ENCODE measurements around the gene CNTNAP2. TPM values are rescaled to one million over a fixed set of nuclear protein-coding genes. Genes with fewer than 3 reads are reported as not detected.

Gene CNTNAP2
- polyA plus RNA-seq, 5 donors, result 30.4 to 44.2 (median 39.8) TPM

- DNase-seq, result no peak
Observed at GRCh38 chr7:146575903-146576302, 459.3 kb downstream of the CNTNAP2 start.

- DNase-seq, result no peak
Observed at GRCh38 chr7:146591976-146592375, 475.4 kb downstream of the CNTNAP2 start.

GRCh38 chr7:146606628-146607027, 490.0 kb downstream of the CNTNAP2 start:
- no peak for DNase-seq

- DNase-seq, result no peak
Observed at GRCh38 chr7:146619641-146620040, 503.0 kb downstream of the CNTNAP2 start.

DNA sequence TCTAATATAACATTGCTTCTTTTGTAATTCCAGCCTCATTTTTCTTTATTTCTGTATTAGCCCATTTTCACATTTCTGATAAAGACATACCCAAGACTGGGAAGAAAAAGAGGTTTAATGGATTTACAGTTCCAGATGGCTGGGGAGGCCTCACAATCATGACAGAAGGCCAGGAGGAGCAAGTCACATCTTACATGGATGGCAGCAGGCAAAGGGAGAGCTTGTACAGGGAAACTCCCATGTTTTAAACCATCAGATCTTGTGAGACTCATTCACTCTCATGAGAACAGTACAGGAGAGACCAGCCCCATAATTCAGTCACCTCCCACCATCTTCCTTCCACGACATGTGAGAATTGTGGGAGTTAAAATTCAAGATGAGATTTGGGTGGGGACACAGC, 510.3 kb downstream of the CNTNAP2 start:
- no peak for DNase-seq

GRCh38 chr7:146635205-146636032, 518.8 kb downstream of the CNTNAP2 start:
- no peak for DNase-seq

GRCh38 chr7:146636033-146636356, 519.4 kb downstream of the CNTNAP2 start:
- DNase-seq, result no peak

DNA sequence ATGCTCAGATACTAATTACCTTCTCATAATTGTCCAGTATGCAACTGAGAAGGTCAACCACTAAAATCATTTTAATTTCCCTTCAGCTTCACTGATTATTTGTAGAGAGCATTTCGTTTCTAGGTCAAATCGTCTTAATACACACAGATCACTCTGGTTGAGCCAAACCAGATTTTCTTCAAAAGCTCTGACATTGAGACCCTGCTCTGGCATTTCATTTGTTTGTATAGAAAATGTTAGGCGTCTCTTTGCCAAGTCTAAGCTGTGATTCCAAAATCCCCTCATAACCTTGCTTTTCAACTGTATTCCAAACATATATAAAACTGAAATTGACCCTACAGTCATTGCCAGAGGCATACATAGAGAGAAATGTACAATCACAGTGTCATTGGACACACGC, 520.0 kb downstream of the CNTNAP2 start:
- peak in 1 of 2 donors; percentile 36 for DNase-seq

- no peak for DNase-seq
Observed at GRCh38 chr7:146639291-146639690, 522.7 kb downstream of the CNTNAP2 start.

GRCh38 chr7:146641491-146641890, 524.9 kb downstream of the CNTNAP2 start:
- DNase-seq, result no peak

GRCh38 chr7:146645383-146645976, 528.9 kb downstream of the CNTNAP2 start:
- no peak for DNase-seq

GRCh38 chr7:146647445-146647844, 530.8 kb downstream of the CNTNAP2 start:
- DNase-seq, result peak; percentile 33 to 49

- DNase-seq, result no peak
Observed at GRCh38 chr7:146652176-146652575, 535.6 kb downstream of the CNTNAP2 start.

- no peak for DNase-seq
Observed at GRCh38 chr7:146654048-146654447, 537.4 kb downstream of the CNTNAP2 start.

- no peak for DNase-seq
Observed at GRCh38 chr7:146655928-146656797, 539.6 kb downstream of the CNTNAP2 start.

DNA sequence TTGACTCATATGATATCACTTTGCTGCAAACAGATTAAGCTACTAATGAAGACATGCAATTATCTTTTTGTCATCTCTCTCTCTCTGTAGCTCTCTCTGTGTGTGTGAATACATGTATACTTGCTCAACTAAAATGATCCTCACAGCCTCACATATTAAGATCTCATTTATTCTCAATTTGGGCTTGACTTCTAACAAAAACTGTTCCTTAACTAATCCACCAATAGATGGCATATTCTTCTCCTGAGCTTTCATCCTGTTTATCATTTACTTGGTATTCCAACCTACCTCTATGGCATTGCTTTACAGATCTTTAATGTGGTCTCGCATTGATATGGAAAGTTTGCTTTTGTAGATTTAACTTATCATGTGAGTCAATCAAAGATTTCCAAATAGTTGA, 540.4 kb downstream of the CNTNAP2 start:
- DNase-seq, result no peak

DNA sequence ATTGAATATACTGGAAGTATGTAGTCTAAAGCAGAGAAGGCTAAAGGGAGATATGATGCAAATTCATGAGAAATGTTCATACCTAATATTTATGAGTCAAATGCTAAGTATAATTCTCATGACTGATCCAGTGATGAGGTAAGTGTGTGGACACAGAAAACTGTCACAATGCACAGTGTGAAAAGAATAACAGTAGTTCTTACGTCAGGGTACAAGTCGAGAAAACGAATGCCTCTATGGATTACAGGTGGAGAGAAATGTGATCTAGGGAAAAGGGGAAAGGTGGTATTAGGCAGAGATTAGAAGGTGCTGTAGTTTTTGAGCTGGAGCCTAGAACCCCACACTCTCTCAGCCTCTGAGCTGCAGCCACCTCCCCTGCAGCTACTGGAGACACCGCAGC, 542.0 kb downstream of the CNTNAP2 start:
- no peak for DNase-seq

DNA sequence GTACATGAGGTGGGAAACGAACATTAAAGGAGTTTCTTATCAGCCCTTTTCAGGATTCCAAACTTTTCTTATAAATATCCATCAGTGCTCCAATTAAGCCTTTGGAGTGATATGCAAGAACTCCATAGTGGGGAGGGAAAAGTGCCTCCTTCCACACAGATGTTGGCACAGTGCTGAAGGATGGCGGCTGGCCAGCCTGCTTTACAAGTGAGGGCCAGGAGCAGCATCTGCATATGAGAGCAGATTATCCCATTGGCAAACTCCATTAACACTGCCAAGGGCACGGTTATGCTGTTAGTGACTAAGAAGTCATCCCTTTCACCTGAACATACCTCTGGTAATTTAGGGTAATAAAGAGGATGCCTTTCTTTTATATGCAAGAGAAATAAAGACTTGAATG, 543.1 kb downstream of the CNTNAP2 start:
- no peak for DNase-seq

DNA sequence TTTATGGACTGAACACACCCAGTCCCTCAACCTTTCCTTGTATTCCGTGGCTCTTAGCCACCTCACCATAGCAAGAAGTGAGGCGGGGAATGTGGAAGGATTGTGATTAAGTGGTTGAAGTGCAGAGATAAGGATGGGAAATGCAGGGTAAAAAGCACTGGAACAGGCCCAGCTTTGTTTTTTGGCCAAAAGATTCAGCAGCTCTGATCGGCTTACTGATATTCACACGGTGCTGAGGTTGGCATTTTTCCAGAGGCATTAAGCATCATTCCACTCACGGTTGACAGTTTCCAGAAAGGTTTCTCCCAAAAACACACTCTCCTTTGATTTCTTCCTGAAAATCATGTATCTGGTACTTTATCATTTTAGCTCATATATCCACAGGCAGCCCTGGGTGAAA, 544.2 kb downstream of the CNTNAP2 start:
- peak in 1 of 2 donors; percentile 14 for DNase-seq

DNA sequence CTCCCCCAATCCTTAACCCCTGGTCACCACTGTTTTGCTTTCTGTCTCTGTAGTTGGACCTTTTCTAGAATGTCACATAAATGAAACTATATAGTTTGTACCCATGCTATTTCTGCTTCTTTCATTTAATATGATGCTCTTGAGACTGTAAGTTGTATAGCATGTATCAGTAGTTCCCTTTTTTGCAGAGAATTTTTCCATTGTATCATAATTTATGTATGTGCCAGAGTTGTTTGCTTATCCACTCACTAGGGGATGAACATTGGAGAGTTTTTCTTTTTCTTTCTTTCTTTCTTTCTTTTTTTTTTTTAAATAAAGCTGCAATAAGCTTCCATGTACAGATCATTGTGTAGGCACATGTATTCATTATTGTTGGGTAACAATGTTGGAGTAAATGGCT, 544.8 kb downstream of the CNTNAP2 start:
- no peak for DNase-seq

DNA sequence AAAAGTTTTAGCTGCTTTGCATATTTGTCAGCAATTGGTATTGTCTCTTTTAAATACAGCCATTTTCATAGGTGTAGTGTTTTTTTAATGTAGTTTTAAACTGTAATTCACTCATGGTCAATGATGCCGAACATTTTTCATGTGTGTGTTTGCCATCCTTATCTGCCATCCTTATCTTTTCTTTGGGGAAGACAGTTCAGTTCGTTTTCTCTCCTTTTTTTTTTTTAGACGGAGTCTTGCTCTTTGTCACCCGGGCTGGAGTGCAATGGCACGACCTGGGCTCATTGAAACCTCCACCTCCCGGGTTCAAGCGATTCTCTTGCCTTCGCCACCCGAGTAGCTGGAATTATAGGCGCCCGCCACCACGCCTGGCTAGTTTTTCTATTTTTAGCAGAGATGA, 545.3 kb downstream of the CNTNAP2 start:
- DNase-seq, result no peak

- DNase-seq, result no peak
Observed at GRCh38 chr7:146665023-146665422, 548.4 kb downstream of the CNTNAP2 start.

DNA sequence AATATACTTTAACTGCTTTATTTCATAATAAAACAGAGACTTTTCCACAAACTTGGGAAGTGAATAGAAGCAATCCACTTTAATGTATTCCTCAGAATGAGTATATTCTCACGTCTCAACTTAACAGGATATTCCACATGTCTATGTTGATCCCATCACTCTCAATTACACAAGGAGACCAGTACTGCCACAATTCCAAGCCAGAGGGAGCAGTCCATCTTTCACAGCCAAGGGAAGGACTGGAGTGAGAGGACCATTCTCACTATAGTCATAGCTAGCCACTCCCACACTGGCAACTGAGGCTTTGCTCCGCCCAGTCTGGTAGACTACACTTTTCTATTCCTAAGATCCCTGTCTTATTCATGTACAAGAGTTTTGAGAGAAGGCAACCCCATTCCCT, 553.9 kb downstream of the CNTNAP2 start:
- no peak for DNase-seq

All from right lung (tissue), 5 donors.